C4-2B (cell line): ENCODE measurements around the gene CPA1.

Experiments
- ZFX ChIP-seq: fragments of 450-650 bp; IDR thresholded peaks from 2 replicates; pipeline ENCODE4 v1.6.1; 2017
- TF ChIP-seq, protein P1 (sequence below): fragments of 450-650 bp; conservative IDR thresholded peaks from 2 replicates; pipeline ENCODE4 v1.5.1; 2017; ENCODE audit warnings: mild to moderate bottlenecking

DNA sequence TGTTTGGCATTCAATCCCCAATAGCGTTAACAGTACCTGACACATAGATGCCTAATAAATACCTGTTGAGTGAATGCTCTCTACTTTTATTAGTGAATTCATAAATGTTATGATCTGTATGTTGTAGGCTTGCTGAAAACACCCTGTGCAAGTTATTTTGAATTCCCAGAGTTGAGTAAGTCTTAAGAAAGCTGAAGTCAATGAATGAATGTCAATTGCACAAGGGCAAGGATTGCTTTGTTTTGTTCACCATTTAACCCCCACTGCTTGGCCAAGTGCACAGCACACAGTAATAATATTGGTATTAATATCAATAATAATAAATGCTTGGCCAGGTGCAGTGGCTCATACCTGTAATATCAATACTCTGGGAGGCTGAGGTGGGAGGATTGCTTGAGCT lies 10.2 kb downstream of the CPA1 start:
- TF ChIP-seq, protein P1, sequence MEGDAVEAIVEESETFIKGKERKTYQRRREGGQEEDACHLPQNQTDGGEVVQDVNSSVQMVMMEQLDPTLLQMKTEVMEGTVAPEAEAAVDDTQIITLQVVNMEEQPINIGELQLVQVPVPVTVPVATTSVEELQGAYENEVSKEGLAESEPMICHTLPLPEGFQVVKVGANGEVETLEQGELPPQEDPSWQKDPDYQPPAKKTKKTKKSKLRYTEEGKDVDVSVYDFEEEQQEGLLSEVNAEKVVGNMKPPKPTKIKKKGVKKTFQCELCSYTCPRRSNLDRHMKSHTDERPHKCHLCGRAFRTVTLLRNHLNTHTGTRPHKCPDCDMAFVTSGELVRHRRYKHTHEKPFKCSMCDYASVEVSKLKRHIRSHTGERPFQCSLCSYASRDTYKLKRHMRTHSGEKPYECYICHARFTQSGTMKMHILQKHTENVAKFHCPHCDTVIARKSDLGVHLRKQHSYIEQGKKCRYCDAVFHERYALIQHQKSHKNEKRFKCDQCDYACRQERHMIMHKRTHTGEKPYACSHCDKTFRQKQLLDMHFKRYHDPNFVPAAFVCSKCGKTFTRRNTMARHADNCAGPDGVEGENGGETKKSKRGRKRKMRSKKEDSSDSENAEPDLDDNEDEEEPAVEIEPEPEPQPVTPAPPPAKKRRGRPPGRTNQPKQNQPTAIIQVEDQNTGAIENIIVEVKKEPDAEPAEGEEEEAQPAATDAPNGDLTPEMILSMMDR: no peak
- TF ChIP-seq ZFX: no peak
